Activated CD4-positive, alpha-beta T cell treated with anti-CD3 and anti-CD28 coated beads for 36 hours (primary cell): ENCODE measurements around the gene VGLL3. TPM values are rescaled to one million over a fixed set of nuclear protein-coding genes. Genes with fewer than 3 reads are reported as not detected.

Experiments
- ATAC-seq: fragments of 200-7000 bp; cut with Tn5 transposase; one replicate; pipeline ENCODE4 v1.10.0; 2021; ENCODE audit warnings: mild to moderate bottlenecking, moderate library complexity
- CTCF ChIA-PET: fragments of 350-600 bp; sonication (Branson Sonifier 250); formaldehyde crosslinking; loops from one replicate; lab custom pipeline; 2021; ENCODE audit warnings: antibody characterized with exemption; lab: Charles Lee
- POLR2A ChIA-PET: fragments of 350-600 bp; sonication (Branson Sonifier 250); formaldehyde crosslinking; loops from one replicate; lab custom pipeline; 2021; ENCODE audit warnings: antibody characterized with exemption, inconsistent platforms; lab: Charles Lee
- DNase-seq: peaks from one replicate; pipeline ENCODE4 v3.0.0-alpha.2; 2020
- H3K27ac Mint-ChIP-seq: one replicate; pipeline ENCODE4 v1.8.0; 2021; ENCODE audit warnings: mixed read lengths
- H3K27me3 Mint-ChIP-seq: one replicate; pipeline ENCODE4 v1.8.0; 2021; ENCODE audit warnings: mixed read lengths
- H3K36me3 Mint-ChIP-seq: one replicate; pipeline ENCODE4 v1.8.0; 2021; ENCODE audit warnings: low read depth, mixed read lengths
- H3K4me1 Mint-ChIP-seq: one replicate; pipeline ENCODE4 v1.8.0; 2021; ENCODE audit warnings: mixed read lengths
- H3K4me3 Mint-ChIP-seq: one replicate; pipeline ENCODE4 v1.8.0; 2021; ENCODE audit warnings: mild to moderate bottlenecking, moderate library complexity, mixed read lengths
- H3K9me3 Mint-ChIP-seq: one replicate; pipeline ENCODE4 v1.8.0; 2021; ENCODE audit warnings: low read depth, mixed read lengths
- intact Hi-C, 2 experiments: fragments of 100-400 bp; cut with DNase I in 1 of 2; cut with micrococcal nuclease in 1 of 2; formaldehyde crosslinking; loops; one replicate each; pipeline versions ENCODE4 v1.14.2 to v1.15.1; 2022 to 2024; cut with DNase I, micrococcal nuclease
- total RNA-seq, 2 experiments: library from RNA; stranded (reverse); gene quantifications; one replicate each; pipeline ENCODE4 v1.2.3, GENCODE V29; 2021

VGLL3 gene
- total RNA-seq, 2 experiments from 2014 or later, result not detected

- Mint-ChIP-seq H3K9me3 (peaks cover 2% of the 10 kb centered on the region), H3K36me3 (no peaks in the 10 kb centered on the region), H3K4me3 (no peak overlapping the region), H3K4me1 (no peaks in the 10 kb centered on the region), H3K27ac (no peak overlapping the region), H3K27me3 (no peaks in the 10 kb centered on the region)
- CTCF ChIA-PET, result interaction anchor here (1.7 kb wide), 1 partner anchor 201 kb away, joined by 4 read pairs; no protein-coding TSS in a partner anchor
- DNase-seq, result no peak
- POLR2A ChIA-PET, result no interaction called here
- no peak for ATAC-seq
- intact Hi-C loops, result loop anchor here in 1 of 2 experiments (10.0 kb wide), 1 partner anchor 198 kb away; no protein-coding TSS in a partner anchor
Measured at GRCh38 chr3:86967062-86967461, 23.9 kb downstream of the VGLL3 start.

- CTCF ChIA-PET, result no interaction called here
- Mint-ChIP-seq H3K4me3 (no peak overlapping the region), H3K27me3 (no peaks in the 10 kb centered on the region), H3K27ac (no peak overlapping the region), H3K9me3 (peaks cover 2% of the 10 kb centered on the region), H3K4me1 (no peaks in the 10 kb centered on the region), H3K36me3 (no peaks in the 10 kb centered on the region)
- POLR2A ChIA-PET, result no interaction called here
- intact Hi-C loops, result loop anchor here in 1 of 2 experiments (10.0 kb wide), 1 partner anchor 200 kb away; no protein-coding TSS in a partner anchor
- ATAC-seq (no peak), DNase-seq (no peak)
Measured at GRCh38 chr3:86965166-86965565, 25.8 kb downstream of the VGLL3 start.

- POLR2A ChIA-PET, result no interaction called here
- H3K27ac Mint-ChIP-seq, result no peak overlapping the region
- CTCF ChIA-PET, result interaction anchor here (0.6 kb wide), 1 partner anchor 189 kb away, joined by 4 read pairs; no protein-coding TSS in a partner anchor
- no peak overlapping the region for H3K4me3 Mint-ChIP-seq
- no peaks in the 10 kb centered on the region for H3K27me3 Mint-ChIP-seq
- ATAC-seq (no peak), DNase-seq (no peak)
- H3K36me3 Mint-ChIP-seq, result no peaks in the 10 kb centered on the region
- H3K9me3 Mint-ChIP-seq, result no peaks in the 10 kb centered on the region
- intact Hi-C loops, result loop anchor here in 1 of 2 experiments (10.0 kb wide), 1 partner anchor 201 kb away; no protein-coding TSS in a partner anchor
- no peaks in the 10 kb centered on the region for H3K4me1 Mint-ChIP-seq
Measured at GRCh38 chr3:86963611-86964010, 27.3 kb downstream of the VGLL3 start.

GRCh38 chr3:86961297-86961696 is 29.7 kb downstream of the VGLL3 start:
- Mint-ChIP-seq H3K36me3 (no peaks in the 10 kb centered on the region), H3K9me3 (peaks cover 2% of the 10 kb centered on the region), H3K4me3 (no peak overlapping the region), H3K27ac (no peak overlapping the region), H3K27me3 (no peaks in the 10 kb centered on the region), H3K4me1 (no peaks in the 10 kb centered on the region)
- DNase-seq (no peak), ATAC-seq (no peak)
- POLR2A ChIA-PET, result no interaction called here
- CTCF ChIA-PET, result no interaction called here
- intact Hi-C loops, result loop anchor here in 1 of 2 experiments (10.0 kb wide), 1 partner anchor 204 kb away; no protein-coding TSS in a partner anchor

GRCh38 chr3:86960550-86960949 is 30.4 kb downstream of the VGLL3 start:
- H3K36me3 Mint-ChIP-seq, result no peaks in the 10 kb centered on the region
- ATAC-seq (no peak), DNase-seq (no peak)
- H3K9me3 Mint-ChIP-seq, result peaks cover 2% of the 10 kb centered on the region
- intact Hi-C loops, result loop anchor here in 1 of 2 experiments (10.0 kb wide), 1 partner anchor 204 kb away; no protein-coding TSS in a partner anchor
- ChIA-PET CTCF (no interaction called here), POLR2A (no interaction called here)
- H3K27me3 Mint-ChIP-seq, result no peaks in the 10 kb centered on the region
- no peak overlapping the region for H3K27ac Mint-ChIP-seq
- H3K4me3 Mint-ChIP-seq, result no peak overlapping the region
- H3K4me1 Mint-ChIP-seq, result no peaks in the 10 kb centered on the region

GRCh38 chr3:86958534-86958933 is 32.4 kb downstream of the VGLL3 start:
- no peak overlapping the region for H3K4me3 Mint-ChIP-seq
- ChIA-PET CTCF (no interaction called here), POLR2A (no interaction called here)
- DNase-seq (no peak), ATAC-seq (no peak)
- no peaks in the 10 kb centered on the region for H3K36me3 Mint-ChIP-seq
- intact Hi-C loops, result no loop called here
- H3K27me3 Mint-ChIP-seq, result no peaks in the 10 kb centered on the region
- H3K9me3 Mint-ChIP-seq, result peaks cover 2% of the 10 kb centered on the region
- H3K4me1 Mint-ChIP-seq, result no peaks in the 10 kb centered on the region
- no peak overlapping the region for H3K27ac Mint-ChIP-seq

GRCh38 chr3:86954747-86955146 is 36.2 kb downstream of the VGLL3 start:
- CTCF ChIA-PET, result no interaction called here
- Mint-ChIP-seq H3K9me3 (peaks cover 2% of the 10 kb centered on the region), H3K27ac (no peak overlapping the region), H3K4me1 (no peaks in the 10 kb centered on the region), H3K36me3 (no peaks in the 10 kb centered on the region), H3K4me3 (no peak overlapping the region), H3K27me3 (peaks cover 2% of the 10 kb centered on the region)
- POLR2A ChIA-PET, result no interaction called here
- no peak for ATAC-seq
- no peak for DNase-seq
- intact Hi-C loops, result no loop called here

- ChIA-PET POLR2A (no interaction called here), CTCF (no interaction called here)
- intact Hi-C loops, result no loop called here
- Mint-ChIP-seq H3K9me3 (peaks cover 2% of the 10 kb centered on the region), H3K27me3 (peaks cover 2% of the 10 kb centered on the region), H3K4me3 (no peak overlapping the region), H3K36me3 (no peaks in the 10 kb centered on the region), H3K27ac (no peak overlapping the region), H3K4me1 (no peaks in the 10 kb centered on the region)
- ATAC-seq (no peak), DNase-seq (no peak)
Measured at GRCh38 chr3:86954226-86954625, 36.7 kb downstream of the VGLL3 start.

- H3K27ac Mint-ChIP-seq, result no peak overlapping the region
- no peak for ATAC-seq
- CTCF ChIA-PET, result no interaction called here
- peaks cover 2% of the 10 kb centered on the region for H3K27me3 Mint-ChIP-seq
- intact Hi-C loops, result no loop called here
- no peaks in the 10 kb centered on the region for H3K4me1 Mint-ChIP-seq
- no peaks in the 10 kb centered on the region for H3K9me3 Mint-ChIP-seq
- POLR2A ChIA-PET, result no interaction called here
- no peak overlapping the region for H3K4me3 Mint-ChIP-seq
- DNase-seq, result no peak
- H3K36me3 Mint-ChIP-seq, result no peaks in the 10 kb centered on the region
Measured at GRCh38 chr3:86951322-86951721, 39.6 kb downstream of the VGLL3 start.

GRCh38 chr3:86950717-86951116 is 40.2 kb downstream of the VGLL3 start:
- no peaks in the 10 kb centered on the region for H3K36me3 Mint-ChIP-seq
- ATAC-seq (no peak), DNase-seq (no peak)
- ChIA-PET POLR2A (no interaction called here), CTCF (no interaction called here)
- no peak overlapping the region for H3K4me3 Mint-ChIP-seq
- intact Hi-C loops, result no loop called here
- no peaks in the 10 kb centered on the region for H3K9me3 Mint-ChIP-seq
- peaks cover 2% of the 10 kb centered on the region for H3K27me3 Mint-ChIP-seq
- no peak overlapping the region for H3K27ac Mint-ChIP-seq
- no peaks in the 10 kb centered on the region for H3K4me1 Mint-ChIP-seq

GRCh38 chr3:86949850-86950249 is 41.1 kb downstream of the VGLL3 start:
- H3K27ac Mint-ChIP-seq, result no peak overlapping the region
- ChIA-PET CTCF (no interaction called here), POLR2A (no interaction called here)
- H3K9me3 Mint-ChIP-seq, result no peaks in the 10 kb centered on the region
- intact Hi-C loops, result no loop called here
- no peaks in the 10 kb centered on the region for H3K36me3 Mint-ChIP-seq
- DNase-seq (no peak), ATAC-seq (no peak)
- peaks cover 2% of the 10 kb centered on the region for H3K27me3 Mint-ChIP-seq
- no peaks in the 10 kb centered on the region for H3K4me1 Mint-ChIP-seq
- H3K4me3 Mint-ChIP-seq, result no peak overlapping the region

- ATAC-seq (no peak), DNase-seq (no peak)
- H3K36me3 Mint-ChIP-seq, result no peaks in the 10 kb centered on the region
- no peak overlapping the region for H3K27ac Mint-ChIP-seq
- no peak overlapping the region for H3K4me3 Mint-ChIP-seq
- no peaks in the 10 kb centered on the region for H3K9me3 Mint-ChIP-seq
- peaks cover 2% of the 10 kb centered on the region for H3K27me3 Mint-ChIP-seq
- no peaks in the 10 kb centered on the region for H3K4me1 Mint-ChIP-seq
- POLR2A ChIA-PET, result no interaction called here
- CTCF ChIA-PET, result no interaction called here
- intact Hi-C loops, result no loop called here
Measured at GRCh38 chr3:86948822-86949221, 42.1 kb downstream of the VGLL3 start.
